ENCODE results near the gene SYAP1. TPM values are rescaled to one million over a fixed set of nuclear protein-coding genes. Genes with fewer than 3 reads are reported as not detected.

The SYAP1 gene
- total and polyA plus RNA-seq, 2 of the 8 experiments (the other 6 are each of a cell fraction or from before 2014, with no cell fraction given): 2.9 to 20.3 TPM

GRCh38 chrX:16705370-16705769, 14.0 kb upstream of the SYAP1 start:
- H2BK5ac ChIP-seq (ENCODE audit: low read depth, low read length): no peak overlapping the region
- DNase-seq (ENCODE audit: low read depth in 1 of 2, low spot score in 2 of 2): no peak
- no peak overlapping the region for H2BK15ac ChIP-seq (ENCODE audit: low read length)
- no peak overlapping the region for H3K14ac ChIP-seq (ENCODE audit: insufficient read length)
- H3K4me3 ChIP-seq (ENCODE audit: extremely low read depth in 1 of 4, insufficient read depth in 2 of 4, low read depth in 3 of 4, low read length in 4 of 4): no peak overlapping the region
- 100% methylated on average over 3 of the region's 3 CpGs; no CpG with 5 or more reads in 1 of the 2 experiments for WGBS, 2 experiments (ENCODE audit: extremely low coverage in 1 of 2, insufficient coverage in 1 of 2, insufficient read length in 1 of 2, insufficient replicate concordance in 2 of 2, low coverage in 1 of 2, low lambda C conversion rate in 2 of 2, missing lambda C conversion rate in 1 of 2)
- no peak for FAIRE-seq
- H3K23ac ChIP-seq (ENCODE audit: insufficient read length): no peak overlapping the region
- no peaks in the 10 kb centered on the region for H3K23me2 ChIP-seq (ENCODE audit: low read depth, low read length)
- H3K79me1 ChIP-seq (ENCODE audit: low read depth, low read length): no peaks in the 10 kb centered on the region
- H2AK5ac ChIP-seq (ENCODE audit: low read depth, low read length): no peak overlapping the region
- no peak overlapping the region for H3K4me2 ChIP-seq (ENCODE audit: insufficient read depth in 1 of 2, low read depth in 2 of 2, low read length in 2 of 2)
- H3K18ac ChIP-seq (ENCODE audit: extremely low read depth, low read length): no peak overlapping the region
- no peaks in the 10 kb centered on the region for H4K20me1 ChIP-seq (replicated peaks in 1 of 2; ENCODE audit: control insufficient read depth in 1 of 2, insufficient read depth in 2 of 2, low read length in 2 of 2)
- no peaks in the 10 kb centered on the region for H3K9me3 ChIP-seq (ENCODE audit: insufficient read depth in 2 of 2, low read depth in 1 of 2, low read length in 1 of 2)
- H4K91ac ChIP-seq (replicated peaks; ENCODE audit: insufficient read length, low read length): no peak overlapping the region
- no peaks in the 10 kb centered on the region for H3K4me1 ChIP-seq (replicated peaks in 1 of 4; ENCODE audit: control insufficient read depth in 3 of 4, insufficient read depth in 4 of 4, low read length in 3 of 4)
- H4K8ac ChIP-seq (ENCODE audit: extremely low read depth, insufficient read depth, low read length): no peak overlapping the region
- H3K27me3 ChIP-seq (replicated peaks in 1 of 4; ENCODE audit: control insufficient read depth in 3 of 4, extremely low read depth in 1 of 4, insufficient read depth in 3 of 4, low read length in 3 of 4): no peaks in the 10 kb centered on the region
- H3K56ac ChIP-seq (replicated peaks; ENCODE audit: insufficient read length, low read depth, low read length): no peak overlapping the region
- H3K27ac ChIP-seq (ENCODE audit: low read depth, low read length): no peak overlapping the region
- H3K36me3 ChIP-seq (ENCODE audit: control insufficient read depth in 2 of 4, insufficient read depth in 4 of 4, low read length in 3 of 4): peaks cover 2 to 25% (median 9%) of the 10 kb centered on the region in 4 experiments; a peak in 5 of 8 replicates
- POLR2A ChIA-PET (ENCODE audit: partially characterized antibody): interaction anchor here (0.7 kb wide), 2 partner anchors 9 to 14 kb away, joined by 3 to 4 read pairs; partner anchors contain the start of gene SYAP1
- CTCF ChIA-PET (ENCODE audit: partially characterized antibody): no interaction called here
- no peak overlapping the region for H2AFZ ChIP-seq (ENCODE audit: low read length)
- no peak overlapping the region for H4K5ac ChIP-seq (ENCODE audit: insufficient read length, low read depth, low read length)
- H3K9ac ChIP-seq (replicated peaks in 1 of 4; ENCODE audit: extremely low read depth in 1 of 4, low read depth in 3 of 4, low read length in 3 of 4): no peak overlapping the region
- H2BK12ac ChIP-seq (ENCODE audit: low read depth, low read length): no peak overlapping the region
- peaks cover 0 to 4% of the 10 kb centered on the region in 2 experiments; a peak in 1 of 4 replicates for H3K79me2 ChIP-seq (ENCODE audit: control insufficient read depth in 1 of 2, insufficient read depth in 2 of 2, low read length in 2 of 2)
- H2BK120ac ChIP-seq (replicated peaks; ENCODE audit: low read depth, low read length): no peak overlapping the region
- H3K4ac ChIP-seq (replicated peaks; ENCODE audit: insufficient read length, low read depth, low read length): no peak overlapping the region
- H2BK20ac ChIP-seq (ENCODE audit: low read length): no peak overlapping the region
- TF ChIP-seq SP1 (IDR thresholded peaks at IDR 0.05; ENCODE audit: low read depth, low read length) (no peak), RBBP5 (IDR thresholded peaks at IDR 0.05; ENCODE audit: borderline replicate concordance, low read depth, low read length) (no peak), TCF12 (IDR thresholded peaks at IDR 0.05; ENCODE audit: low read depth, low read length) (no peak), HDAC2 (IDR thresholded peaks at IDR 0.05; ENCODE audit: borderline replicate concordance in 1 of 2, low read depth in 2 of 2, low read length in 2 of 2) (no peak), GTF2F1 (IDR thresholded peaks at IDR 0.05; ENCODE audit: borderline replicate concordance, low read depth, low read length) (no peak), USF2 (IDR thresholded peaks at IDR 0.05; ENCODE audit: low read length) (no peak), ATF2 (IDR thresholded peaks at IDR 0.05; ENCODE audit: low read length) (no peak), RAD21 (IDR thresholded peaks at IDR 0.05 in 1 of 2, conservative IDR thresholded peaks at IDR 0.05 in 1 of 2; ENCODE audit: low read depth in 2 of 2, low read length in 2 of 2) (no peak), KDM5A (IDR thresholded peaks at IDR 0.05; ENCODE audit: low read length) (no peak), CBX5 (IDR thresholded peaks at IDR 0.05; ENCODE audit: low read depth, low read length) (no peak), KDM4A (IDR thresholded peaks at IDR 0.05; ENCODE audit: low read depth, low read length, severe bottlenecking) (no peak)
